ENCODE data around the gene PAAF1.

The PAAF1 gene

GRCh38 chr11:73949246-73949645 is 72.4 kb downstream of the PAAF1 start:
- DNase-seq: no peak

- no peak for DNase-seq
These were observed 73.1 kb downstream of the PAAF1 start for GRCh38 chr11:73949912-73950311.

GRCh38 chr11:73950869-73951710 is 74.3 kb downstream of the PAAF1 start, which contains the start of gene DNAJB13:
Gene DNAJB13, plus strand, starts transcription at chr11:73951026. Its CDS starts 44 bp downstream, at chr11:73951070.
- no peak for DNase-seq

- no peak for DNase-seq
These were observed 75.0 kb downstream of the PAAF1 start for GRCh38 chr11:73951797-73952196.

GRCh38 chr11:73956876-73957653 is 80.3 kb downstream of the PAAF1 start:
- no peak for DNase-seq

- no peak for DNase-seq
These were observed 81.0 kb downstream of the PAAF1 start for GRCh38 chr11:73957654-73958361.

GRCh38 chr11:73958521-73959141 is 81.8 kb downstream of the PAAF1 start:
- DNase-seq: no peak

GRCh38 chr11:73961321-73961720 is 84.5 kb downstream of the PAAF1 start:
- DNase-seq: no peak

- no peak for DNase-seq
These were observed 85.4 kb downstream of the PAAF1 start for GRCh38 chr11:73962101-73962705.

- DNase-seq: no peak
These were observed 87.1 kb downstream of the PAAF1 start for GRCh38 chr11:73963861-73964260.

- DNase-seq: no peak
These were observed 88.4 kb downstream of the PAAF1 start for GRCh38 chr11:73965076-73965763.

- DNase-seq: no peak
These were observed 88.9 kb downstream of the PAAF1 start for GRCh38 chr11:73965764-73966121.

GRCh38 chr11:73968356-73968966 is 91.7 kb downstream of the PAAF1 start:
- DNase-seq: no peak

- DNase-seq: no peak
These were observed 92.3 kb downstream of the PAAF1 start for GRCh38 chr11:73969091-73969490.

GRCh38 chr11:73969991-73970800 is 93.4 kb downstream of the PAAF1 start:
- peak in 1 of 4 experiments; percentile 16 for DNase-seq

- DNase-seq: no peak
These were observed 94.4 kb downstream of the PAAF1 start for GRCh38 chr11:73971175-73971719.

GRCh38 chr11:73972187-73972586 is 95.4 kb downstream of the PAAF1 start:
- no peak for DNase-seq

GRCh38 chr11:73972620-73973449 is 96.0 kb downstream of the PAAF1 start:
- no peak for DNase-seq
